Measurements from ENCODE around the gene NID2.

The NID2 gene

DNA sequence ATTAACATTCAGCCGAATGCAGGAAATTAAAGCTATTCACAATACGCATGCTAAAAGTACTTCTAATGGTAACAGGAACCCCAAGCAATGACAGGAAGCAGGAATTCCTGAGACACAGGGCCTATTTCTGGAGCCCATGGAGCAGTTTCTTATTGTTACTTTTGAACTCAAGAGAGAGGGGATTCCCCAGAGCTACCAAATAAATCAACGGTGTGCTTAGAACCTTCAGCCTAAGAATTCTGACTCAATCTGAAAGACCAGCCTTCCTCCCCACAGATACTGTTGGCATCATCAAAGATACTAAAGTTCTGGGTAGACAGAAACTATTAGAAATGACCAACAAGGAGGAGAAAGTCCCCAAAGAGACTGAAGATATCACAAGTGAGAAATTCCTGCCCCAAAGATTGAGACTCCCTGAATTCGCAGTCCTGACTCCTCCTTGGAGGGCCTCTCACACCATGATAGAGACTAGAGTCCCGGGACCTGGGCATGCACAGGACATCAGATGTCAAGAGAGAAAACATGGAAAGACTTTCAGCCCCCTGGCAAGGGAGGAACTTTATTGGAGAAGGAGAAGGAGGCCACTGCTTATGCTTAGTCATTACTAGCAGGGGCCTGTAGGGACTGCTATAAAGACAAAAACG is 46.8 kb downstream of the NID2 start:
- no peak for DNase-seq

DNA sequence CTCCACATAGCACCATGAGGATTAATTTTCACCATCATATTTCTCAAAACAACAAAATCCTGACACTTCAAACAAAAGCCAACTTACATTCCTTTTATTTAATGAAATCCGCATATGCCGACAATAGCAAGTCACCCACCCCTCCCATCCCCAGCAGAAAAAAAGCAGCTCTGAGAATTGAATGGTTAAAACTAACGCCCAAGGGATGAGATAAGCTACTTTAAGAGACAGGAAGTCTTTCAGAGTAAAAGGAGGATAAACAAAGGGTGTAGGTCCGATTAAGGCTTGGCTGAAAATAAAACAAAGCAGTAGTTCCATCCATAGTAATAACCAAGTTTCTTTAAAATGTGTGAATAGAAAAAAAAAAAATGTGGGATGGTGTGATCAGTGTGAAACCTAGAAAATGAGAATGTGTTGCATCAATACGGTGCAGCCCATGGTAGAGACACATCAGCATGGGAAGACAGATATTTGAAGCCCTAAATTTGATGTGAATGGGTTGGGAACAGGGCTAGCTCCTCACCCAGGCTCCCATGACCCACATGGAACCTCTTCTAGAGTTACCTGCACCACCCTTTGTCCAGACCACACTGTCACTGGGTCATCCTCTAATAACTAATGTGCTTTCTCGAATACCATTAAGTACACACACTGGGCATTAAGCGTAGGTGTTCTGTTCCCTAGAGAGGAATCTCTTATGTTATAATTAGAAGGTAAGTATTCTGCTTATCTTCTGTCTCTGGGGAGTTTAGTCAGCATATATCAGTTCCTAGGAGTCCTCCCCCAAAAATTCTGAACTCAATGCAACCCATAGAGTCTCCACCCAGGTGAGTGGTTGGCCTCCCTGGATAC is 47.8 kb downstream of the NID2 start:
- DNase-seq, result no peak

DNA sequence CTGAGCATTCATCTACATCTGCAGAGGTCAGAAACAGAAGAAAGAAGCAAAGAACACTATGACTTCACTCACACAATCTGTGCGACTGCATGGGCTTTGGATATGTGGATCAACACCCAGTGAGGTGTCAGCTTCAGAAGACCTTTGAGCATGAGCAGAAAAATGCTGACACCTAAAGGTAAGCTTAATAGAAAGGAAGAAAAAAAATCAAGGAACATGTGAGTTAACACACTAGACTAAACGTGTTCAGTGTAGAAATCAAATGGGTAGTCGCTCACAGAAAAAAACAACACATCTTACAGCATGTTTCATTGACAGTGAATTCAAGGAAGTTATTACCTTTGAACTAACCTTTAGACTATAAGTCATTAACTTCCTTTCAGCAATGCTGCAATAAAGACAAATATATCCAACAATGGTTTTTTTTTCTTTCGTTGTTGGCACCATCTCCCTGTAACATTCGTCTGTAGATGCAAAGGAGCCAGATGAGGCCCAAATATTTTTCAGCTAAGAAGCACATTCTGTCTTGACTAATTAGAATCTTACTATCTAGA is 48.6 kb downstream of the NID2 start:
- no peak for DNase-seq

DNA sequence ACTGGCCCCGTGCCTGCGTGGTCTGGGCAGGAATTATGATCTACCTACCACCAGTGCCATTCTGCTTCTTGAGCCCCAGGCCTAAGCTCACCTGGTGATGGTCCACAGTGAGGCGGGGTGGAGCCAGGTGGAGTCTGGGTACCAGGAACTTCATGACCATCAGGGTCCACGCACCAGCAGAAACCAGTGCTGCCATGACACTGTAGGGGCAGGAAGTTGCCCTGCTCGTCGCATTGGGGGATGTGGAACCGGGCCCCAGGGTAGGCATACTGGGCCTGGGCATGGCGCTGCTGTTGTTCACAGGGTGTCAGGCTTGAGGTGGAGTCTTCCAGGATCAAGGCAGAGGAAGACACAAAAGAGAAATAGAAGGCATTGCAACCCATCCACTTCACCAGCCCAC is 49.9 kb downstream of the NID2 start:
- no peak for DNase-seq

DNA sequence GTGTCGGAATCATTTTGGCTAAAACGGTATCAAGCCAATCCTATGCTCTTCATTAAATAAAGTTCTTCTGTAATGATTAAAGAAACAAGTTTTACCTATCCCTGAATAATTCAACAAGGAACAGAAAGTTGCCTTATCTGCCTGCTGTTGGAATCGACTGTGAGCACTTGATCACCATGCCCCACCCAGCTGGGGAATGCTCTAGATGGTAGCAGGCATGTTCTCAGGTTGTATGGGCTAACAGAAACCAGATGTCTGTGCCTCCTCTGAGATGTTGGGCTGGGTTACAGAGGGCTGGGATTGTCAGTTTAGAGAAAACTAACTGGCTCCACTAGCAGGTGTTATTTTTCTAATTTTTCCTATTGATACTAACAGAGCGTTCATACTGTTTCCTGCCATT is 50.6 kb downstream of the NID2 start:
- no peak for DNase-seq

DNA sequence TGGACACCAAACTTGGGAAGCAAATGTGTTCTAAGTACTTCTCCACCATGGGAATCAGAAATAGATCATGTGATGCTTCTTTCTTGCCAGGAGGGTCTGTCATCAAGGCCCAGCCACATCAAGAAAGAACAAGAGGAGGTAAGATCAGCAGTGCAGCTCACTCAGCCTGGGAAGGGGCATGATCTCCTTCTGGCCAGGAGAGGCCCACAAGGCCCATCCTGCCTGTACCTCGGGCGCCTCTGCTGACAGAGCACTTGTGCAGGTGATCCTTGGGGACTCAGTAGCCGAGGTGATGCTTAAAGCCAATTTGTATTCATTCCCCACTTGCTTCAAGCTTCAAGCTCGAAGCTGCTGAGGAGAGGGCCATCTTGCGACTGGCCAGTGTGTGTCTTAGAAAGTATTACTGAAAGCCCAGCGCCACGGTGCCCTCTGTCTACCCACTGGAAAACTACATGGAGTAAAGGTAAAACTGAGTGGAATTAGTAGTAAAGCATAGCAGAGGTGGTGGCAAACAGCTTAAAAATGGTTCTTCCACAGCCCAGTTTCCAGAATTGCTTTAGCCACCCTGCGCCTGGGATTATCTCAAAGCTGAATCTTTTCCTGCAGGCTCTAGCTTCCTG is 53.3 kb downstream of the NID2 start:
- no peak for DNase-seq

DNA sequence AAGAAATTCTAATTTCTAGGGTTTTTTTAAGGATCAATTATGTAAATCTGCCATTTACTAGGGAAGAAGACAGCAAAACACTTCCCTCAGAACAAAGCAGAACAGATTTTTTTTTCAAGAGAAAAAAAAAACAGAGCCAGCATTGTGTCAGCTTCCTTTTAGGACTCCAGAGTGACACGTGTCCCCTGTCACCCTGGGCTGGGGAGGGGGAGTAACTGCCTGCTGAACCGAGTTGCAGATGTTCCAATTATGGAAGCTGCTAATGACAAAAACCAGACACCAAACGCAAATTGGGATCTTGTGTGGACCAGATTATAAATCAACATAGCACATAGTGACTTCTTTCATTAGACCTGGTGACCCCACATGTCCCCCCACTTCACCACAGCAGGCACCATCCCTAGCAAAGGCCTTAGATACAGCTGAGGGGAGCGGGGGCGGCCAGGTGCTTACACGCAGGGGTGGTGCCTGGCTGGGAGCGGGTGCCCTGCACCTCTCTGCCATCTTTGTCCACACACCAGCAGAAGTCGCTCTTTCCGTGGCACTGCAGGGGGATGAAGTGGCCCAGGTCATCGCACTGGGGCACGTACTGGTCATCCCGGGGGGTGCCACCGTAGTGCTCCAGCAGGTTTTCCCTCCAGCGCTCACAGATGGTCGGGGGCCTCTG is 54.1 kb downstream of the NID2 start:
- no peak for DNase-seq

DNA sequence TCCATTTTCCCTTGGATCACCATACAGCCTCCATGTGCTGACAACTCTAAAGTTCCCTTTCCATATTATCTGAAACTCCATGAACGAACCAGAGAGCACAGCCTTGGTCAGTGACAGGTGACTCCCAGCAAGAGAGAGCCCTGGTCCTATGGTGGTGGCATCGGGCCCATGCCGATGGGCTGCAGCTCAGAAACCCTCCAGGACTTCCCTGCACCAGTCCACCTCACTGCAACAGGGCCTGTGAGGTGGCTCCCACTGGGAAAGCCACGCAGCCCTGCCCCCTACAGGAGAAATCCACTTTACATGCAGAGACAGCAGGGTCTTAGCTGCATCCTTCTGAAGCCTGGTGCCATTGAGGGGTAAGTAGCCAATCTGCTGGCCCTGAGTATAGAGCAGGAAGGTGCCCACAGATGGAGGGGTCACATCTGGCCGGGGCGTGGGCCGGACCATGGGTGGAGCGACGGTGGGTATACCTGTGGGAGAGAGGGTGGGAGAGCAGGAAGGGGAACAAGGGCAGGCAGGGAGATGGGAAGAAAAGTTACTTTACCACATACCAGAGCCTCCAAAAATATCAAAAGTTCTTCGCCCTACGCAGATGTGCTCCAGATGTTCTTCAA is 54.8 kb downstream of the NID2 start:
- no peak for DNase-seq

DNA sequence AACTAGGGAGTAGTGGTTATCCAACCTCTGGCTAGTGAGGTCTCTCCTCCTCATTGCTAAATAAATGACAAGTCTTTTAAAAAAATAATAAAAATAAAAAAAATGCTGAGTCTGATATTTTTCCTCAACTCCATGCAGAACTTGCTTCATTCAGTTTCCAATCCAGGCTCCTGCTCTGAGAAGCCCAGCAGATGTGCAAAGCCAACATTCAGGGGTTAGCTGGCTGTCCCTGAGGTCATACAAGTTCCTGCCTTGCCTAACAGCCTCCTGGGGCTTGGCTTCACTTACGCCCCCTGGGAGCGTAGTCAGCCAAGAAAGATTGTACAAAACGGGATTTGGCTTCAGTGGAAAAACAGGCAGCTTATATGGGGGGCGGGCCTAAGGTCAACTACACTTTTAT is 56.2 kb downstream of the NID2 start:
- no peak for DNase-seq

DNA sequence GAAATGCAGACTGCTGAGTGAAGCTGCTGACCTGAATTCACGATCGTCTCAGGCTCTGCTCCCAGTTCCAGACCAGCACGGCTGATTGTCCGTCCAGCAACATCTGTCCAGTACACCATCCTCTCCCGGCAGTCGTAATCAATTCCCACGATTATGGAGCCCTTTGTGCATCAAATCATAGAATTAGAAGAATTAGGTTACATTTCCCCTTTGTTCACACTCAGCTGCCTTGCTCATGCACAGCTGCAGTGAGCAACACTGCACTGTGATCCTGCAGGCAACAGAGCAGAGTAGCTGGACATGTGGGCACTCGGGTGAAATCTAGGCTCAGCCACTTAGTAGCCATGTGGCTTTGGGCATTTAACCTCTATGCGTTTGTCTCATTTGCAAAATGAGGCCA is 57.3 kb downstream of the NID2 start:
- DNase-seq, result no peak

DNA sequence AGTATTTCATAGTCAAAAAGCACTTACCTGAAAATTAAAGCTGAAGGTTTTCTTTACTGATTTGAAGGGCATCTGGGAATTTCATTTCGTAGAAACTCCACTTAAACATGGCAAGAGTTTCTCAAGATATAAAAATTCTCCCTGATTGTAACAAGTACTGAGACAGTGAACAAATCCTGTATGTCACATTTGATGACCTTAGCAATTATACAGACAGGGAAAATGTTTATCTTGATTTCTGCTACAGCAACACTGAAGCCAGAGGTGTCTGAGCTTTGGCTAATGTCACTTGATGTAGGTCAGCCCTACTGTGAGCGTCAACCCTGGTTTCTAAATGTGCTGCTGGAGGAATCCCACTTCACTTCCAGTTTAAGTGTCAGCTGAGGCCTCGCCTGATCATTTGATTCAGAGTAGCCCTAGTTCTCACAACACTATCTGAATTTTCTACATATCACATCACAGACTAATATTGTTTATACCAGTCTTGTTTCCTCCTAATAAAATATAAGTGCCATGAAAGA is 58.6 kb downstream of the NID2 start:
- DNase-seq, result no peak

DNA sequence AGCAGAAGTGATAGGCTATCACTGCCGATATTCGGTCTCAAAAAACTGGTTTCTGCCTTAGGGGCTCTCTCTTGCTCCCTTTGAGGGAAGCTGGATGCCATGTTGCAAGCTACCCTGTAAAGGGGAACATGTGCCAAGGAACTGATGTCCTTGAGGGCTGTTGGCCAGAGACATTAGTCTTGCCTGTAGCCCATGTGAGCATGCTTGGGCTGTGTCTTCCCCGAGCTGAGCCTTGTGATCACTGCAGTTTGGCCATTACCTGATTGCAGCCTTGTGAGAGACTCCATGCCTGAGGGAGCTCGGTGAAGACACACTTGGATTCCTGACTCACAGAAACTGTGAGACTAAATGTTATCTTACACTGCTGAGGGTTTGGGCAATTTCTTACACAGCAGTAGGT is 60.7 kb downstream of the NID2 start:
- no peak for DNase-seq

DNA sequence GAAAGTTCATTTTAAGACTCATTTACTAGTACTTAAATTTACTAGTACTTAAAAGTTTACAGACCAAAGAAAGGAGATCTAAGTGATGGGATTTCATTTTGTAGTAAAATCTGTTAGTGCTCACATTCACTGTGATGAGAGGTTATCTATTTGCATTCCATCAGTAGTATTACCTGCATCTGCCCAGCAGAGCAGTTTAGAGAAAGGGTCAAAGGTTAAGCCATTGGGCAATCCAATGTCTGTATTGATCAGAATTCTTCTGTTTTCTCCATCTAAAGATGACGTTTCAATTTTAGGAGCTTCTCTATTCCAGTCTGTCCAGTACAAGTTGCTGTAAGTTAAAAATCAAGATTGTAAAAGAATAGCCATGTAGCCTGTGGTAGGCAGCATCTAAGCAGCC is 61.2 kb downstream of the NID2 start:
- no peak for DNase-seq

DNA sequence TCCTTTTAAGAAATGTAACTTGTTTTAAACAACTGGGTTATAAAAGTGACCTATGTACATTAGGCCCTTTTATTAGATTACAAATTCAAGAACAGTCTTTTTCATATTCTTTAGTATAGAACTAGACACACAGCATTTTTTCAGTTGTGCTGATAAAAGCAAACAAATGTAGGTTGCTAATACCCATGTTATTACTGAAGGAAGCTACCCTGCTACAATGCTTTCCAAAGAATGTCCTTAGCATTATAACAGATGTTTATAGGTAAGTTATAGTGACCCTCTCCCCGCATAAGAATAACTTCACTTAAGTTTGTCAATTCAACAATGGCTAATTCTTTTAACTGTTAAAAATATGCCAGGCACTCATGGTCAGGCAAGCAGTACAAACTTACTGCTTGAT is 61.6 kb downstream of the NID2 start:
- no peak for DNase-seq

DNA sequence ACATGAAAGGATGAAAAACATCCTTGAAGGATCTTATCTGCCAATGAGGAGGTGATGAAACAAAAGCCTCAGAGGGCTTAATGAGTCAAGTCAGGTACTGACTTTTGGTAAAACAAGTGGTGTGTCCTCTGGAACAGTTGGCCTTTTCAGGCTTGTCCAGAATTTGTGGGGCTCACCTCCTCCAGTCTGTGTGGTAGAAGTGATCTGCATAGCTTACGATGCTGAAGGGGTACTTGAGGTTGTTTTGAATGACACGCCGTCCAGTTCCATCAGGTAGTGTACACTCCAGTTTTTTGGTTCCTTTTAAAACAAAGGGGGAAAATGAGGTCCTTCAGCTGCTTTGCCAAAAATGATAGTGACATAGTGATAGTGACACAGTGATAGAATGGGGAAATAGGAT is 62.5 kb downstream of the NID2 start:
- DNase-seq, result no peak

DNA sequence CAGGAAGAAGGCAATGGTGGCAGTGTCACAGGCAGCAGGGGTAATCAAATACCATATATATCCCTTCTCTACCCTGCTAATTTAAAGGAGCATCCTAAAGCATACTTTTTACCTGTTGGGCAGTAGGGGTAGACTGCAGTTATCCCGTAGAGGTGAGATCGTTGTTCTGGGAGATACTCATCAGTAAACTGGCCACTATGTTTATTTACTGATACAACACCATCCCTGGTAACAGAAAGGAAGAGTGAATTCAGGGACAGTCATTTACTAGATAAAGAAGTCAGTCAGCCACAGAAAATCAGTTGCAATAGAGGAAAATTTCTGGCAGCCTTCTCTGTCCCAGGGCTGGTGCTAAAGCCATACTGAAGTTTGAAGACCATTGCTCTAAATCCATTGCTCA is 63.2 kb downstream of the NID2 start:
- DNase-seq, result no peak

DNA sequence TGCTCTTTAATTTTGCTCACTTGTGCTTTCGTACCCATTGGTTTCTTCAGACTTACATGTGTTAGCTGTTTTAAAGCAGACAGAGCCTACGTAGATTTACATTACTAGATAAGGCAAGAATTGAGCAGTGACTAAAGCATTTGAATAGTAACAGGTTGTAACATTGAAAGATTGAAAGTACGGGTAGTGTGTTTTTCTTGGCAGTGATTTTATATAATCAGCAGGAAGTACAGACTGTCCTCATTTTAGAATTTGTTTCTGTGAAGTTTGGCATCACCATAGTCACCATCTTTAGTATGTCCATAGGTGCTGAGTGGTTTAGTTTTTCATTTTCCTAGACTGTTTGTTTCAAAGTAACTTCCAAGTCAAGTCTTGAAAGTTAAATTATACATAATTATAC is 65.5 kb downstream of the NID2 start:
- no peak for DNase-seq

DNA sequence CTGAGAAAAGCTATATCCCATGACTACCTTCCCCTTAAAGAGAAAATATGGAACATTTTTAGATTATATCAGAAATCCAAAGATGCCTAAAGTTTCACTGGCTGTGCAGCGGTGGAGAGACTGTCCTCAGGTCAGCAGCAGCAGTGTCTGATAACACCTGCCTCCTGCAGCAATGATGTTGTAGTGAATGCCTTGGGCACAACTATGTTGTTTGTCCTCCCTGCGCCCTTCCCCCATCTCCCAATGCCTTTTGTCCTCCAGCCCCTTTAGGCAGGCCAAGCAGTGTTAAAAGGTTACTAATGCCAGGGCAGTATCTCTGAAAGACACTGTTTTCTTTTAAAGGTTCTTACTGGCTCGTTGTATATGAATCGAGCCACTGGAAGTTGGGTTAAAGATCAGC is 66.3 kb downstream of the NID2 start:
- no peak for DNase-seq

DNA sequence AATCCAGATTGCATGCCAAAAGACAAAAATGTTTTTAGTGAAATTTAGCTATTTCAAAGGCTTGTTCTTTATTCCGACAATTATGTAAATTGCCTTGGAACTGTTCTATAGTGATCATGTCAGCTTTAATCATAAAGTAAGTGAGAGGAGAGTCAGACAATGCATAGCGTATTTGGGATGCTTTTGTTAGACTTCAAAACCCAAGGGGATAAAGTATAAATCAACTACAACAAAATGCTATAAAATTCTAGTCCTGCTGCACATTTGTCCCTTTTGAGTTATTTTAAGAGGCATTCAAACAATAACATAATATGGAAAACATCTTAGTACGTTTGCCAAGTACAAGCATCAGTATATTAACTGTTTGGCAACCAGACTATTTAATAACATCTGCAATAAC is 68.2 kb downstream of the NID2 start:
- no peak for DNase-seq

DNA sequence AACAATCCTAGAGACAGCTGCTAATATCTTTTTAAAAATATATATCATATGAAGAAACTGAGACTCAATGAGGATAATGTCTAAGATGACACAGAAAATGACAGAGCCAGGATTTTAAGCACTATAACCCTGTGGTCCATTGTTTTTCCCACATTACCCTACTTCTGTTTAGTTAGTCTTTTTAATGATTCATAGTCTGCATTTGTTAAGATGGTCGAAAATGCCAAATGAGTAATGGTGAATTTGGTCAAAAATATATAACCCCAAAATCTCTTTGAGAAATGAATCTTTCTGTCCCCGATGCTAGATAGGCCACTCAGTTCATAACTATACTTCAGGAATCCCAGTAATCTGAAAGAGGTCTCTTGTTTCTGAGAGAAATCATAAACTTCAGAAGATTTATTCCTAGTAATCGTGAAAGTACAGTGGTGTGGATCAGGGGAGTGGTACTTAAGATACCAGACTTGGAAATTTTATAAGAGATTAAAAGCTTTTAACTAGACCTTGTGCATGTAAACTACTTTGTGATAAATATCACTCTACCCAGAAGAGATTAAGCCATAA is 68.8 kb downstream of the NID2 start:
- DNase-seq, result no peak

DNA sequence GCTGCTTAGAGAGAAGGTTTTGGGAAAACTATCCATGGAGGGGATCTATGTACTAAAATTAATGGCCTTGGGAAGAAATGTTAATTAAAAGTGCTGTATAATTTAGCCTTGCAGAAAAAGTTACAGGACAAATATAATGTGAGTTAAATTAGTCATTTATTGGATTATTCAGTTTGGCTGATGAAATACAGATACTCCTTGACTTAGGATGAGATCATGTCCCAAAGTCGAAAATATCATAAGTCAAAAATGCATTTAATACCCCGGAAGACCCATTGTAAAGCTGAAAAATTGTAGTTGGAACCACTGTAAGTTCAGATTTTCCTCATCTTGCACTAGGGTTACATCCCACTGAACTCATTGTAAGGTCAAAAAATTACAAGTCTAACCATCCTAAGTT is 69.8 kb downstream of the NID2 start:
- no peak for DNase-seq

DNA sequence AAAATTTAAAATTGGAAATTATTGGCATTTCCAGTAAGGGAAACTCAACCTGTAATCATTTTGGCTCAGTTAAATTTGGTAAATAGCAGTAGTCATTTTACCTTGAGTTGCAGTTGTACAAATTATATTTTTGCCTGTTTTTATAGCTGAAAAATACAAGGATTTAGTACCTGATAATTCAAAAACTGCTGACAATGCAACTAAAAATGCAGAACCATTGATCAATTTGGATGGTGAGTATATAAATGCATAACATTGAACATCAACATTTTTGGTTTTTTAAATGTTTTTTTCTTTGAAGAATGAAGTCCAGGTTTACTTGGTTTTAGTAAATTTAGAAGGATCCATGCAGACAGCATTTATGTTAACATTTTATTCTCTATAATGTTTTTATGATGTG is 70.5 kb downstream of the NID2 start:
- DNase-seq, result no peak

All from MV-4-11 (cell line).